Measurements from ENCODE around the gene CALN1. TPM values are rescaled to one million over a fixed set of nuclear protein-coding genes. Genes with fewer than 3 reads are reported as not detected.

The CALN1 gene
- total and polyA plus RNA-seq, 2 experiments from 2014 or later: 7.6 to 14.5 TPM

DNA sequence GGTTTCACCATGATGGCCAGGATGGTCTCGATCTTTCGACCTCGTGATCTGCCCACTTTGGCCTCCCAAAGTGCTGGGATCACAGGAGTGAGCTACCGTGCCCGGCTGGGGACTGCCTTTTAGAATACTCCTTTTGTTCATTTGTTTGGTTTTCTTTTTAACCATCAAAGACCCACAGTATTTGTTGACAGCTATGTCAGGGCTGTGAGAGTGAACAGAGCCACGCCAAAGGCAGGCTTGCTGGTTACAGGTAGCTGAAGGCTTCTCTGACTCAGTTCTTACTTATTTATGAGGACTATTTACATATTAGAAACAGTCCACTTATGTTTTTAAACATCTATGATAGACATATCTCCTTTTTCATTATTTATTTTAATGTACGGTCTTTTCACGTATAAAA is 544.5 kb downstream of the CALN1 start:
- no peaks in the 10 kb centered on the region for H4K20me1 ChIP-seq (replicated peaks; ENCODE audit: insufficient read depth)
- H3K27me3 ChIP-seq (ENCODE audit: insufficient read depth): no peaks in the 10 kb centered on the region
- H3K9me2 ChIP-seq (ENCODE audit: insufficient read depth): no peaks in the 10 kb centered on the region; the same call in 1 of the 2 replicates
- H3K36me3 ChIP-seq (ENCODE audit: insufficient read depth): no peaks in the 10 kb centered on the region
- H3K9me3 Mint-ChIP-seq: no peaks in the 10 kb centered on the region; the same call in 1 of the 3 replicates
- no peak overlapping the region for H2AFZ ChIP-seq
- no peak overlapping the region for H3K4me3 ChIP-seq
- DNase-seq (ENCODE audit: low spot score) (no peak), ATAC-seq (no peak)
- no peak overlapping the region for H3K27ac Mint-ChIP-seq
- H3K4me1 ChIP-seq (ENCODE audit: insufficient read depth): no peaks in the 10 kb centered on the region
- peaks cover 2% of the 10 kb centered on the region for H3K27me3 Mint-ChIP-seq (ENCODE audit: insufficient read depth, low read depth, poor library complexity)
- H3K36me3 Mint-ChIP-seq (ENCODE audit: low read depth): no peaks in the 10 kb centered on the region
- H3K4me3 Mint-ChIP-seq: no peak overlapping the region
- no peaks in the 10 kb centered on the region for H3K79me2 ChIP-seq (replicated peaks; ENCODE audit: insufficient read depth)
- H3K27ac ChIP-seq (ENCODE audit: low read depth): no peak overlapping the region
- H3F3A ChIP-seq (replicated peaks; ENCODE audit: low read depth): no peaks in the 10 kb centered on the region
- H3K4me2 ChIP-seq: no peak overlapping the region
- no peaks in the 10 kb centered on the region for H3K4me1 Mint-ChIP-seq
- TF ChIP-seq ZNF114 (CRISPR knock-in tag; IDR thresholded peaks at IDR 0.05) (no peak), EZH2 (IDR thresholded peaks at IDR 0.05; ENCODE audit: low read depth, unreplicated experiment) (no peak)

- ATAC-seq: no peak
- no peaks in the 10 kb centered on the region for H3K27me3 ChIP-seq (ENCODE audit: insufficient read depth)
- Mint-ChIP-seq H3K4me3 (no peak overlapping the region), H3K27me3 (ENCODE audit: insufficient read depth, low read depth, poor library complexity) (peaks cover 2% of the 10 kb centered on the region), H3K27ac (no peak overlapping the region), H3K36me3 (ENCODE audit: low read depth) (no peaks in the 10 kb centered on the region), H3K4me1 (no peaks in the 10 kb centered on the region), H3K9me3 (no peaks in the 10 kb centered on the region; the same call in 1 of the 3 replicates)
- no peaks in the 10 kb centered on the region for H3F3A ChIP-seq (replicated peaks; ENCODE audit: low read depth)
- no peaks in the 10 kb centered on the region for H4K20me1 ChIP-seq (replicated peaks; ENCODE audit: insufficient read depth)
- H3K9me2 ChIP-seq (ENCODE audit: insufficient read depth): no peaks in the 10 kb centered on the region; the same call in 1 of the 2 replicates
- H3K36me3 ChIP-seq (ENCODE audit: insufficient read depth): no peaks in the 10 kb centered on the region
- H3K4me3 ChIP-seq: no peak overlapping the region
- DNase-seq (ENCODE audit: low spot score): no peak
- H3K79me2 ChIP-seq (replicated peaks; ENCODE audit: insufficient read depth): no peaks in the 10 kb centered on the region
- H2AFZ ChIP-seq: no peak overlapping the region
- no peaks in the 10 kb centered on the region for H3K4me1 ChIP-seq (ENCODE audit: insufficient read depth)
- no peak overlapping the region for H3K4me2 ChIP-seq
- no peak overlapping the region for H3K27ac ChIP-seq (ENCODE audit: low read depth)
- no peak for TF ChIP-seq POLR2AphosphoS5 (IDR thresholded peaks at IDR 0.05; ENCODE audit: low read depth)
- TF ChIP-seq STAT1 (IDR thresholded peaks at IDR 0.05; ENCODE audit: unreplicated experiment): no peak
- TF ChIP-seq JUNB (IDR thresholded peaks at IDR 0.05; ENCODE audit: unreplicated experiment): no peak
- TF ChIP-seq NANOG (IDR thresholded peaks at IDR 0.05; ENCODE audit: borderline replicate concordance): no peak
- no peak for TF ChIP-seq ZNF331 (CRISPR knock-in tag; IDR thresholded peaks at IDR 0.05; ENCODE audit: low read depth)
- TF ChIP-seq, protein P1, sequence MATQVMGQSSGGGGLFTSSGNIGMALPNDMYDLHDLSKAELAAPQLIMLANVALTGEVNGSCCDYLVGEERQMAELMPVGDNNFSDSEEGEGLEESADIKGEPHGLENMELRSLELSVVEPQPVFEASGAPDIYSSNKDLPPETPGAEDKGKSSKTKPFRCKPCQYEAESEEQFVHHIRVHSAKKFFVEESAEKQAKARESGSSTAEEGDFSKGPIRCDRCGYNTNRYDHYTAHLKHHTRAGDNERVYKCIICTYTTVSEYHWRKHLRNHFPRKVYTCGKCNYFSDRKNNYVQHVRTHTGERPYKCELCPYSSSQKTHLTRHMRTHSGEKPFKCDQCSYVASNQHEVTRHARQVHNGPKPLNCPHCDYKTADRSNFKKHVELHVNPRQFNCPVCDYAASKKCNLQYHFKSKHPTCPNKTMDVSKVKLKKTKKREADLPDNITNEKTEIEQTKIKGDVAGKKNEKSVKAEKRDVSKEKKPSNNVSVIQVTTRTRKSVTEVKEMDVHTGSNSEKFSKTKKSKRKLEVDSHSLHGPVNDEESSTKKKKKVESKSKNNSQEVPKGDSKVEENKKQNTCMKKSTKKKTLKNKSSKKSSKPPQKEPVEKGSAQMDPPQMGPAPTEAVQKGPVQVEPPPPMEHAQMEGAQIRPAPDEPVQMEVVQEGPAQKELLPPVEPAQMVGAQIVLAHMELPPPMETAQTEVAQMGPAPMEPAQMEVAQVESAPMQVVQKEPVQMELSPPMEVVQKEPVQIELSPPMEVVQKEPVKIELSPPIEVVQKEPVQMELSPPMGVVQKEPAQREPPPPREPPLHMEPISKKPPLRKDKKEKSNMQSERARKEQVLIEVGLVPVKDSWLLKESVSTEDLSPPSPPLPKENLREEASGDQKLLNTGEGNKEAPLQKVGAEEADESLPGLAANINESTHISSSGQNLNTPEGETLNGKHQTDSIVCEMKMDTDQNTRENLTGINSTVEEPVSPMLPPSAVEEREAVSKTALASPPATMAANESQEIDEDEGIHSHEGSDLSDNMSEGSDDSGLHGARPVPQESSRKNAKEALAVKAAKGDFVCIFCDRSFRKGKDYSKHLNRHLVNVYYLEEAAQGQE (IDR thresholded peaks at IDR 0.05; ENCODE audit: unreplicated experiment): no peak
- TF ChIP-seq ZNF462 (CRISPR knock-in tag; IDR thresholded peaks at IDR 0.05): no peak
- no peak for TF ChIP-seq EZH2 (IDR thresholded peaks at IDR 0.05; ENCODE audit: low read depth, unreplicated experiment)
- TF ChIP-seq ZNF114 (CRISPR knock-in tag; IDR thresholded peaks at IDR 0.05): no peak
- TF ChIP-seq, protein P2, sequence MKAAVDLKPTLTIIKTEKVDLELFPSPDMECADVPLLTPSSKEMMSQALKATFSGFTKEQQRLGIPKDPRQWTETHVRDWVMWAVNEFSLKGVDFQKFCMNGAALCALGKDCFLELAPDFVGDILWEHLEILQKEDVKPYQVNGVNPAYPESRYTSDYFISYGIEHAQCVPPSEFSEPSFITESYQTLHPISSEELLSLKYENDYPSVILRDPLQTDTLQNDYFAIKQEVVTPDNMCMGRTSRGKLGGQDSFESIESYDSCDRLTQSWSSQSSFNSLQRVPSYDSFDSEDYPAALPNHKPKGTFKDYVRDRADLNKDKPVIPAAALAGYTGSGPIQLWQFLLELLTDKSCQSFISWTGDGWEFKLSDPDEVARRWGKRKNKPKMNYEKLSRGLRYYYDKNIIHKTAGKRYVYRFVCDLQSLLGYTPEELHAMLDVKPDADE (IDR thresholded peaks at IDR 0.05): no peak
- no peak for TF ChIP-seq EZH2phosphoT487 (IDR thresholded peaks at IDR 0.05; ENCODE audit: unreplicated experiment)
Measured at GRCh38 chr7:71865172-71865571, 547.0 kb downstream of the CALN1 start.

All from GM23338 (cell line).